HTR-8/SVneo (cell line): ENCODE data around the gene NMD3.
"Not testable (repeated sequence)": the region's sequence is repeated elsewhere in the genome, so short reads cannot be mapped to it uniquely, and the experiment has no call there.

Source experiments
- DNase-seq: peaks from one replicate; pipeline ENCODE4 v3.0.0; 2011; ENCODE audit warnings: low spot score, mixed read lengths; ENCODE audit not compliant: insufficient read length
- FAIRE-seq: peaks from 2 replicates; lab custom pipeline; 2011; peaks lifted over from hg19 to GRCh38; lab: Jason Lieb, UNC

Gene NMD3

DNA sequence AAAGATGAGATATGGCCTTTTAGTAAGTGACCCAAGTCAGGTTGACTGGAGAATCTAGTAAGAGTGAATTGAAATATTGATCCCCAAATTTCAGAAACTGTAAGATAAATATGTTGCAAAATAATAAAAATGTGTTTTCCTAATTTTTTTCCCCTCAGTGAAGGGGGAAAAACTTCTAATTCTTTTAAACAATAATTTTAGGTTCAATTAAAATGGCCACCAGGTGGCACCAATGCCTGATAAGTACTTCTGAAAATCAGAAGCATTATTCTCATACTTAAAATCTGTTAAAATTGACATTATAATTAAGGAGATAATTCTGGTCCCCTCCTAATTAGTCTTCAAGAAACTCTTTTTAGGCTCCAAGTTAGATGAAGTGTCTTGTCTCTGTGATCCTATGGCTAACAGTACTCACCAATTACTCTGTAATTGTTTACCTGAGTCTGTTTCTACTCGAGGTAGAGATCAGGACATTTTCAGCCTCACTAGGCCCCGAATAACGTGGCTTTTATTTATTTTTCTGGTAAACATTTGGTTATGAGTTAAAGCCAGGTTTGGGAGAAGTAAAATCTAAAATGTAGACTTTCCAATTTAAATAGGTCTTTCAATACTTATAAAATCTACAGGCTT, 52.6 kb downstream of the NMD3 start:
- FAIRE-seq: no peak
- DNase-seq: no peak

DNA sequence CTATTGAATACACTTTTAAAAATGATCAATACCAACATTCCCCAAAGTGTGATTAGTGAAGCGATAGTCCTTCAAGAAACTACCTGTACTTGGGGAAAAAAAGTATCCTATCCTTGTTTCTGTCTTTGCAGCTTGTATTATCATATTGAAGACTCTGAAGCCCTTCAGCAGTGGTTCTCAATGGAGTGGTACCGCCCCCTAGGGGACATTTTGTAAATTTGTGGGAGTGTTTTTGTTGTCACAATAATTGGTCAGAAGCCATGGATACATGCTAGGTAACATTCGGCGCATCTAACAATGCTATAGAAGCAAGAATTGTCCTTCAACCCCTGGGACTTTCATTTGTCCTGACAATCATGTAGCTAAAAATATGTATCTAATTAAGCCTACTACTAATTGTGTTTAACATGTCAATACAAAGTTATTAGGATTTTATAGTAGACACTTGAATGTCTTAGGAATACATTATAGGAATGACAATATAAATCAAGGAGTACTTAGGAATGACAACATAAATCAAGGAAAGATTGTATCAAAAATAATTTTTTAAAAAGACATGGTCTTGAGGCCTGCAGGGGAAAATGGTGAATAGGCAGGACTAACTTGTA, 53.7 kb downstream of the NMD3 start:
- DNase-seq: peak; percentile 31
- no peak for FAIRE-seq

DNA sequence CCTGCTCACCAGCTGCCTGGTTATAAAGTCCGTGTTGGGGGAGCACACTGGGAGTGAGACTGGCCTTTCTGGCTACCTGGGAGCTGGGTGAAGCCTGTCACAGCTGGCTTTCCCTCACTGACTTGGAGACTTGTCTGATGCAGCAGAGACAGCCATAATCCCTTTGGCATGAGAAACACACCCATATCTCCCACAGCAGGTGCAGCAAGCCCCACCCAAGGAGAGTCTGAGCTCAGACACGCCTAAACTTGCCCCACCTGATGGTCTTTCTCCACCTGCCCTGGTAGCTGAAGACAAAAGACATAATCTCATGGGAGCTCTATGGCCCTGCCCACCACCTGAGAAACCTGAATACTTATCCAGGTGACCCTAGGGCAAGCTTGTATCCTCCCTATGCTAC, 54.8 kb downstream of the NMD3 start:
- FAIRE-seq (no peak), DNase-seq (no peak)

DNA sequence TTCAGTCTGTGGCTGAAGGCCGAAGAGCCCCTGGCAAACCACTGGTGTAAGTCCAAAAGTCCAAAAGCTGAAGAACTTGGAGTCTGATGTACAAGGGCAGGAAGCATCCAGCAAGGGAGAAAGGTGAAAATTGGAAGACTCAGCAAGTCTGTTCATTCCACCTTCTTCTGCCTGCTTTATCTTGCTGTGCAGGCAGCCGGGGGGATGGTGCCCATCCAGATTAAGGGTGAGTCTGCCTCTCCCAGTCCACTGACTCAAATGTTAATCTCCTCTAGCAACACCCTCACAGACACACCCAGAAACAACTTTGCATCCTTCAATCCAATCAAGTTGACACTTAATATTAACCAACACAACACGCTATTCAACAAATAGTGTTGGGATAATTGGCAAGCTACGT, 61.3 kb downstream of the NMD3 start:
- not testable (repeated sequence) for FAIRE-seq, DNase-seq

DNA sequence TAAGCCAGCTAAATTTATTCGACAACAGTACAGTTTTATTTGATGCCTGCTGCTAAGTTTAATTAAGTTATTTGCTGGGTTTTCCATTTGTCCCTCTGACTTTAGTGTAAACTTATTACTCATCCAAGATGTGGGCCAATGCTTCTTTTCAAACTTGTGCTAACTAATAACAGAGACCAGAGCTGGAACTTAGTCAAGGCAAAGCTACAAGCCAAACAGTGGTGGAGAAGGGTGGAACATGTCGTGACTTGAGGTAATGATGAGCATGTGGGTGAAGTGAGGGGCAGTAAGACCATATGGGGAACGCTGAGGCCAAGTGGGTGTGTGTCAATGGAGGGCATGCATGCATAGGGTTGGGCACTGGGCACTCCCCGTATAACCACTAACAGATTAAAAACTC, 63.9 kb downstream of the NMD3 start:
- FAIRE-seq (no peak), DNase-seq (no peak)

DNA sequence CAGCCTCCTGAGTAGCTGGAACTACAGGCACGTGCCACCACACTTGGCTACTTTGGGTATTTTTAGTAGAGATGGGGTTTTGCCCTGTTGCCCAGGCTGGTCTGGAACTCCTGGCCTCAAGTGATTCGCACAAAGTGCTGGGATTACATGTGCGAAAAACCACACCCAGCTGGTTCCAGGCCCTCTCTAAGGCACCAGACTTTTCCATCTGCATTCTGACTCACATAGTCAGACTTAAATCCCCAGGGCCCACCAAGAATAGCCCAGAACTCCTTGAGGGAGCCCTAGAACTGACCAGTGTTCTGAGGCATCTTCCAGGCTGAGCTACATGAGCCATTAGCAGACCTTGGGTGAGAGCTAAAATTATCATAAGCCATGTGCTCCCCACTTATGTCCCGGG, 68.1 kb downstream of the NMD3 start:
- no peak for FAIRE-seq
- DNase-seq: no peak

DNA sequence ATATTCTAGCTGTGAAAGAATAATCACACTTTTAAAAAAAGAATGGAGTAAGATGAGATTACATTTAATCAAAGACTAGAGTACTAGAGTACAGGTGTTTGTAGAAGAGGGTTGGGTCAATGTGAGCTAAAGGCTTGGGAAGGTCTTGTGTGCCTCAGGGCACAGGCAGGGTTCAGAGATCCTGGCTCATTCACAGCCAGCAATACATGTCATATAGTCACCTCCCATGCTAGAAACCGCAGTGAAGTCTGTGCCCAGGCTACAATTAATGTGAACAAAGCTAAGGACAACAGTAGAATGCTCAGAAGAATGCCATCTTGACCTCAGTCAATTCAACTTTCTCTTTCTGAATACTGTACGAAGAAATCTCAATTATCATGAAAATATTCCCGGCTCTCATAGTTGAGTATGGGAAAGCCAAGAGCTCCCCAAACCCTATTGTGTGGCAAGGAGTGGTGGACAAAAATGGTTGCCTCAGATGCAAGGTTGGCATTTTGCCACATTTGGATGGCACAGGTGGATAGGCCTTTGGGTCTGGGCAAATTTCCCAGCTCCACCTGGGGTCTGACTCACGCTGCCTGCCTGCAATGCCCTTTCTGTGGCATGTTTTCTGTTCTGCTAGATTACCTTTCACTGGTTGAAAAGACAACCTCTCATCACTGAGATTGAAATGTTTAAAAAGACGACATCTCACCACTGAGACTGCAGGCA, 70.2 kb downstream of the NMD3 start:
- no peak for DNase-seq
- FAIRE-seq: no peak

DNA sequence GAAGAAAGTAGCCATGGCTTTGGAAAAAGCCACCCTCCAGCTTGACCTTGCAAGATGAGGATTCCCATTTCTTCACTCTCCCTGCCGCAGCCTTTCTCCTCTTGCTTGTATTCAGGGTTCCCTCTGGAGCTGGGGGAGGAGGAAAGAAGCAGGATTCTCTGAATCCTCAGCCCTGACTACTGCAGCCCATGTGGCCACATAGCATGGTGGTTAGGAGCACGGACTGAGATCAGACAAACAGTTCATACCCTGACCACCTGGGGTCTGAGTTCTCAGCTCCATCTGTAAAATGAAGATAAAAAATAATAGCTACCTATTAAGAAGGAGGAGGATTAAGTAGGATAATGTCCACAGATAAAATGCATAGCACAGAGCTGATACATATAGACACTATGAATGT, 72.3 kb downstream of the NMD3 start:
- DNase-seq (no peak), FAIRE-seq (no peak)

DNA sequence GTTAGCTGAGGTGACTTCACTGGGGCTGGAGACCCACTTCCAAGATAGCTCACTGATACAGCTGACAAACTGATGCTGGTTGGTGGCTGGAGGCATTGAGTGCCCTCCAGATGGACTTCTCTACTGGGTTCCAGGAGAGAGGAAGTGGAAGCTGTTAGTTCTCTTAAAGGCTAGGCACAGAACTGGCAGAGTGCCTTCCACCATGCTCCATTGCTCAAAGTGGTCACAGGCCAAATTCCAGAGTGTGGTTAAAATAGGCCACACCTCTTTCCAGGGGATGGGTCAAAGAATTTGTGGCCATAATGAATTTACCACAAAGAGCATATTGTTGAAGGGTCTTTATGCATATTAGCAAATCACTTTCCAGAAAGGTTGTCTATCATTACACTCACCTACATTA, 74.2 kb downstream of the NMD3 start:
- no peak for DNase-seq
- no peak for FAIRE-seq

DNA sequence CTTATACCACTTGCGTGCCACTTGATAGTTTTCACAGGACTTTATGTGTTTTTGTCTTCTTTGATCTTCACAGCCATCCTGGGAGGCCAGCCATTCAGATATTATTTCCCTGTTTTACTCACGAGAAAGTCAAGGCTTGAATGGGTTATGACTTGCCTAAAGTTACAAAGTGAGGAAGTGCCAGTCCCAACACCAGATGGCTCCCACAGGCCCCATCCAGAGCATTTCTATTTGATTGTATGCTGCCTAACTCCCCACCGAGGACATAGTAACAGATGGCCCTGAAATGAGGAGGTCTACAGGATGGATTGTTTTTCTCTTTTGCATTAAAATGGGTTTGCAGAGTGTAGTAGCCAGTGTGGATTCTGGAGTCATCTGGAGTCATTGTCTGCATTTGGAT, 75.7 kb downstream of the NMD3 start:
- FAIRE-seq (no peak), DNase-seq (no peak)
